ENCODE measurements around the gene SGCA.

DNA sequence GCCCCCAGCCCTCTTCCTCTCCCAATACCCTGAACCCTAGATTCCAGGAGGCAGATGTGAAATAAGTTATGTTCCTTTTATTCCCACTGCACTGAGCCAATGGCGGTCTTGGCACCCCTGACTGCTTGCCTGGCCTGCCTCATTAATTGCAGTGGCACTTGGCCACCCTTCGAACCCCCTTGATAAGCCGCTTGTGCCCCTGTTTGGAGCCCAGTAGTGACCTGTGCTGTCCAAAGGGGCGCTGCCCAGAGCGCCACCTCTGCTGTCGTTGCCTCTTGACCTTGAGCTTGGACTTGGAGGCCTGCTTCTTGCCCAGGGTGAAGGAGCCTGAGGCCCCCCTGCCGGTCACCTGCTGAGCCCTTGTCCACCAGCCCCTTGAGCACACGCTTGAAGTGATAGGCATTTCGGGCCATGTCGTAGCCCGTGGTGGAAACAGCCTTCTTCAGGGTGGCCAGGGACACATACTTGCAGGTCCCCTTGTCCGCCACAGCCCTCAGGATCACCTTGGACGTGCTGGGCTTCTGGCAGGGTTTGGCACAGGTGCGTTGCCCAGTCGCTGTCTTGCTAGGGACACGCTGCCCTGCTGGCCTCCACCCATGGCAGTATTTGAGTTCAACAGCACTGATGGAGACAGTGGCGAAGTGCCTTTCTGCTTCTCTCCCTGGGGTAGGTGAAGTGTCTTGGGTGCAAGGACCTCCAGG is 5.7 kb downstream of the SGCA start:
- TF ChIP-seq EZH2 (IDR thresholded peaks at IDR 0.05; ENCODE audit: low read depth, unreplicated experiment) = no peak
- TF ChIP-seq, protein P1, sequence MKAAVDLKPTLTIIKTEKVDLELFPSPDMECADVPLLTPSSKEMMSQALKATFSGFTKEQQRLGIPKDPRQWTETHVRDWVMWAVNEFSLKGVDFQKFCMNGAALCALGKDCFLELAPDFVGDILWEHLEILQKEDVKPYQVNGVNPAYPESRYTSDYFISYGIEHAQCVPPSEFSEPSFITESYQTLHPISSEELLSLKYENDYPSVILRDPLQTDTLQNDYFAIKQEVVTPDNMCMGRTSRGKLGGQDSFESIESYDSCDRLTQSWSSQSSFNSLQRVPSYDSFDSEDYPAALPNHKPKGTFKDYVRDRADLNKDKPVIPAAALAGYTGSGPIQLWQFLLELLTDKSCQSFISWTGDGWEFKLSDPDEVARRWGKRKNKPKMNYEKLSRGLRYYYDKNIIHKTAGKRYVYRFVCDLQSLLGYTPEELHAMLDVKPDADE (IDR thresholded peaks at IDR 0.05) = no peak
- TF ChIP-seq, protein P2, sequence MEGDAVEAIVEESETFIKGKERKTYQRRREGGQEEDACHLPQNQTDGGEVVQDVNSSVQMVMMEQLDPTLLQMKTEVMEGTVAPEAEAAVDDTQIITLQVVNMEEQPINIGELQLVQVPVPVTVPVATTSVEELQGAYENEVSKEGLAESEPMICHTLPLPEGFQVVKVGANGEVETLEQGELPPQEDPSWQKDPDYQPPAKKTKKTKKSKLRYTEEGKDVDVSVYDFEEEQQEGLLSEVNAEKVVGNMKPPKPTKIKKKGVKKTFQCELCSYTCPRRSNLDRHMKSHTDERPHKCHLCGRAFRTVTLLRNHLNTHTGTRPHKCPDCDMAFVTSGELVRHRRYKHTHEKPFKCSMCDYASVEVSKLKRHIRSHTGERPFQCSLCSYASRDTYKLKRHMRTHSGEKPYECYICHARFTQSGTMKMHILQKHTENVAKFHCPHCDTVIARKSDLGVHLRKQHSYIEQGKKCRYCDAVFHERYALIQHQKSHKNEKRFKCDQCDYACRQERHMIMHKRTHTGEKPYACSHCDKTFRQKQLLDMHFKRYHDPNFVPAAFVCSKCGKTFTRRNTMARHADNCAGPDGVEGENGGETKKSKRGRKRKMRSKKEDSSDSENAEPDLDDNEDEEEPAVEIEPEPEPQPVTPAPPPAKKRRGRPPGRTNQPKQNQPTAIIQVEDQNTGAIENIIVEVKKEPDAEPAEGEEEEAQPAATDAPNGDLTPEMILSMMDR (conservative IDR thresholded peaks at IDR 0.05; ENCODE audit: low read depth in 2 of 2) = no peak
- TF ChIP-seq ZNF331 (CRISPR knock-in tag; IDR thresholded peaks at IDR 0.05; ENCODE audit: low read depth) = no peak
- TF ChIP-seq REST (IDR thresholded peaks at IDR 0.05; ENCODE audit: unreplicated experiment) = no peak
- TF ChIP-seq EZH2phosphoT487 (IDR thresholded peaks at IDR 0.05; ENCODE audit: unreplicated experiment) = no peak
- TF ChIP-seq POLR2AphosphoS5 (IDR thresholded peaks at IDR 0.05; ENCODE audit: low read depth) = no peak
- no peak for TF ChIP-seq JUNB (IDR thresholded peaks at IDR 0.05; ENCODE audit: unreplicated experiment)
- no peak for TF ChIP-seq CREB1 (CRISPR knock-in tag; IDR thresholded peaks at IDR 0.05; ENCODE audit: low read depth)
- no peak for TF ChIP-seq NANOG (IDR thresholded peaks at IDR 0.05; ENCODE audit: borderline replicate concordance)

Measured in GM23338 (cell line).